Measurements from ENCODE around the gene MGP.

DNA sequence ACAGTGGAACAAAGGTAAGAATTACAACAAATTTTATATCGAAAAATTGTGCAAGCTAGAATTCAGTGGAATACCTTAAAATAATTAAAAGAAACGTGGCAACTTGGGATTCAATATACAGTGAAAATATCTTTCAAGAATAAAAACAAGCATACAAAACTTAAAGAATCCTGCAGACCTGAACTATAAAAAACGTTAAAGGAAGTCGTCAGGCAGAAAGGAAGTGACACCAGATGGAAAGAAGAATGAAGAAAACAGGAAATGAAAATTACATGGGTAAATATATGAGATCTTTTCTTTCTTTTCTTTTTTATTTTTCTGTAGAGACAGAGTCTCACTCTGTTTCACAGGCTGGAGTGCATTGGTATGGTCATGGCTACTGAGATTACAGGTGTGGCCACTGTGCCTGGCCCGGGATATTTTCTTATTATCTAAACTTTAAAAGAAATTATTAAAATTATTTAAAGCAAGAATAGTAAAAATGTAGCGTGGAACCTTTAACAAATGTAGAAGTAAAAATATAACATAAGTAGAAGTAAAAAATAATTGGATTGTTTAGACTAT, 4.7 kb downstream of the MGP start:
- TF ChIP-seq, protein P1, sequence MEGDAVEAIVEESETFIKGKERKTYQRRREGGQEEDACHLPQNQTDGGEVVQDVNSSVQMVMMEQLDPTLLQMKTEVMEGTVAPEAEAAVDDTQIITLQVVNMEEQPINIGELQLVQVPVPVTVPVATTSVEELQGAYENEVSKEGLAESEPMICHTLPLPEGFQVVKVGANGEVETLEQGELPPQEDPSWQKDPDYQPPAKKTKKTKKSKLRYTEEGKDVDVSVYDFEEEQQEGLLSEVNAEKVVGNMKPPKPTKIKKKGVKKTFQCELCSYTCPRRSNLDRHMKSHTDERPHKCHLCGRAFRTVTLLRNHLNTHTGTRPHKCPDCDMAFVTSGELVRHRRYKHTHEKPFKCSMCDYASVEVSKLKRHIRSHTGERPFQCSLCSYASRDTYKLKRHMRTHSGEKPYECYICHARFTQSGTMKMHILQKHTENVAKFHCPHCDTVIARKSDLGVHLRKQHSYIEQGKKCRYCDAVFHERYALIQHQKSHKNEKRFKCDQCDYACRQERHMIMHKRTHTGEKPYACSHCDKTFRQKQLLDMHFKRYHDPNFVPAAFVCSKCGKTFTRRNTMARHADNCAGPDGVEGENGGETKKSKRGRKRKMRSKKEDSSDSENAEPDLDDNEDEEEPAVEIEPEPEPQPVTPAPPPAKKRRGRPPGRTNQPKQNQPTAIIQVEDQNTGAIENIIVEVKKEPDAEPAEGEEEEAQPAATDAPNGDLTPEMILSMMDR (IDR thresholded peaks at IDR 0.05), result no peak
- no peak for TF ChIP-seq POLR2AphosphoS5 (IDR thresholded peaks at IDR 0.05)
- no peak for TF ChIP-seq POLR2A (IDR thresholded peaks at IDR 0.05)
